Fibroblast of the aortic adventitia (primary cell): ENCODE results near the gene NRP1. TPM values are rescaled to one million over a fixed set of nuclear protein-coding genes. Genes with fewer than 3 reads are reported as not detected.
A peak's percentile ranks its signal among the peaks of the same experiment; 100 is the strongest.
"Not testable (repeated sequence)": the region's sequence is repeated elsewhere in the genome, so short reads cannot be mapped to it uniquely, and the experiment has no call there.

Experiments
- DNase-seq: peaks from one replicate; pipeline ENCODE4 v3.0.0-alpha.2; 2010; ENCODE audit warnings: low read depth
- H3K4me3 ChIP-seq: 2 replicates; pipeline ENCODE4 v1.5.1; 2011; ENCODE audit warnings: low read depth, mild to moderate bottlenecking, control low read depth, low read length, moderate library complexity
- total RNA-seq: library from RNA; depleted of rRNA; stranded (reverse); fragments of >200 nt; gene quantifications from 2 replicates; pipeline ENCODE4 v1.2.3, GENCODE V29; 2012; ENCODE audit warnings: low replicate concordance
- TF ChIP-seq, protein P1 (sequence below): IDR thresholded peaks from 2 replicates; pipeline ENCODE4 v1.5.1; 2011; ENCODE audit warnings: mild to moderate bottlenecking, low read length, control low read depth, inconsistent platforms; ENCODE audit not compliant: insufficient read depth

The NRP1 gene
- 174 and 455 TPM in 2 replicates for total RNA-seq

DNA sequence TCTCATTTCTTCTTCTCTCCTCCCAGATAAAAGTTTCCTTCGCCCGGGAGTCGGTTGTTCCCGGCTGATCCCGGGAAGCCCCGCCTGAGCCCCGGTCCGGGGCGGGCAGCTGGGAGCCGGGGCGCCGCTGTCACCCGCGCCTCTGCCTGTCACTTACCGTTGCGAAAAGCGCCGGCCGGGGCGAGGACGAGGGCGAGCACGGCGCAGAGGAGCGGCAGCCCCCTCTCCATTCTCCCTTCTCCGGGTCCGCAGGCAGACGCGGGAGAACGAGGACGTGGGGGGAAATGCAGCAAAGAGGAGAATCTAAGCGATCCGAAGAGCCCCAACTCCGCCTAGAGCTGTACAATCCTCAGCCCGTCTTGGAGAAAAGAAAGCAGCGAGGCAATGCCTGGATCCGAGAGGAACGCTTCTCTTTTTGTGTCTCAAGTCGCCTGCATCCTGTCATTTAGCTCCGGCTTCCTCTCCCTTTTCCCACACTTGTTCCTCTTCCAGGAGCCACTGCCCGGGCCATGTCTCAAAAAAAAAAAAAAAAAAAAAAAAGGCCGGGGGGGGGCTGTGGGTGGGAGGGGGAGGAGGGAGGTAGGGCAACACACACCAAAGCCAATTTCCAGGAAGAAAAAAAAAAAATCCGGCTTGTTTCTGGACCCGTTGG lies at the start of gene NRP1:
Gene NRP1 (minus strand): TSS at position 515 of the 652 bp plus-strand sequence. CDS start 285 bp downstream, at position 230.
- DNase-seq, result no peak
- peak within 1 kb of the TSS; percentile 96 for H3K4me3 ChIP-seq
- TF ChIP-seq, protein P1, sequence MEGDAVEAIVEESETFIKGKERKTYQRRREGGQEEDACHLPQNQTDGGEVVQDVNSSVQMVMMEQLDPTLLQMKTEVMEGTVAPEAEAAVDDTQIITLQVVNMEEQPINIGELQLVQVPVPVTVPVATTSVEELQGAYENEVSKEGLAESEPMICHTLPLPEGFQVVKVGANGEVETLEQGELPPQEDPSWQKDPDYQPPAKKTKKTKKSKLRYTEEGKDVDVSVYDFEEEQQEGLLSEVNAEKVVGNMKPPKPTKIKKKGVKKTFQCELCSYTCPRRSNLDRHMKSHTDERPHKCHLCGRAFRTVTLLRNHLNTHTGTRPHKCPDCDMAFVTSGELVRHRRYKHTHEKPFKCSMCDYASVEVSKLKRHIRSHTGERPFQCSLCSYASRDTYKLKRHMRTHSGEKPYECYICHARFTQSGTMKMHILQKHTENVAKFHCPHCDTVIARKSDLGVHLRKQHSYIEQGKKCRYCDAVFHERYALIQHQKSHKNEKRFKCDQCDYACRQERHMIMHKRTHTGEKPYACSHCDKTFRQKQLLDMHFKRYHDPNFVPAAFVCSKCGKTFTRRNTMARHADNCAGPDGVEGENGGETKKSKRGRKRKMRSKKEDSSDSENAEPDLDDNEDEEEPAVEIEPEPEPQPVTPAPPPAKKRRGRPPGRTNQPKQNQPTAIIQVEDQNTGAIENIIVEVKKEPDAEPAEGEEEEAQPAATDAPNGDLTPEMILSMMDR, result no peak

DNA sequence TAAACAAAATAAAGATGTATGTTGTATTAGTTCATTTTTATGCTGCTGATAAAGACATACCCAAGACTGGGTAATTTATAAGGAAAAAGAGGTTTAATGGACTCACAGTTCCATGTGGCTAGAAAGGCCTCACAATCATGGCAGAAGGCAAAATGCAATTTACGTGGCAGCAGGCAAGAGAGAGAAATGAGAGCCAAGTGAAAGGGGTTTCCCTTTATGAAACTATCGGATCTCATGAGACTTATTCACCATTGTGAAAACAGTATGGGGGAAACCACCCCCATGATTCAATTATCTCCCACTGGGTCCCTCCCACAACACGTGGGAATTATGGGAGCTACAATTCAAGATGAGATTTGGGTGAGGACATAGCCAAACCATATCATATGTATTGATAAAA lies 49.7 kb upstream of the NRP1 start:
- H3K4me3 ChIP-seq, DNase-seq: not testable (repeated sequence)

DNA sequence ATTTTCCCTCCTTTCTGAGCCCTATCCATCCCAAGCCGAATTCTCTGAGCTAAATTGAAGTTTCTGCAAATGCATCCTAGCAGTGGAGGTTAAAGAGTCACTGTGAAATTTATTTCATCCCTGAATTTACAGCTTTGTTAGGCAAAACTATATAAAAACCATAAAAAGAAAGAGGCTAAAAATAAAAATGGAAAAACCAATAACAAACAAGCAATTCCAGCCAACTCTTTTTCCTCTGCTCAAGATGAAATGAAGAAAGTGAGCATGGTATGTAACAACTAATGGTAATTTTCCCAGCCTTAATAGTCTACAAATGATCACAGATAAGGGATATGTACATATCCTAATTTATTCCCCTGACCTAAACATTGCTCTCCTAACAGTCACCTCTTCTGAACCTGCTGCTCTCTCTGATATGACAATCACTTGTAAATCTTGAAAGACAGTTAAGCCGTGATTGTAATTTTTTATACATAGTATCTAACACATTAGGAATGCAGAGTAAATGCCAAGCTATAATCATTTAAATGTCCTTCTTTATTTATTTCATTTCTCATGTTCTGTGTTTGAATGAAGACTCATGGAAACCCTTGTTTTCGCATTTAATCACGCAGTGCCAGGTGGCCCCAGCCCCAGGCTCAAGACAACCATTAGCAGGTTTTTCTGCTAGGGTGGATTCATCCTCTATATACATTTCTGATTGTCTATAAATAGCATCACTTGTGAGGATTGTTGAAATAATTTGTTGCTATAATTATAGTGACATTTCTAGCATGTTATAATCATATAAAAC lies 48.6 kb upstream of the NRP1 start:
- no peak overlapping the region for H3K4me3 ChIP-seq
- DNase-seq, result no peak
- TF ChIP-seq, protein P1, result no peak

DNA sequence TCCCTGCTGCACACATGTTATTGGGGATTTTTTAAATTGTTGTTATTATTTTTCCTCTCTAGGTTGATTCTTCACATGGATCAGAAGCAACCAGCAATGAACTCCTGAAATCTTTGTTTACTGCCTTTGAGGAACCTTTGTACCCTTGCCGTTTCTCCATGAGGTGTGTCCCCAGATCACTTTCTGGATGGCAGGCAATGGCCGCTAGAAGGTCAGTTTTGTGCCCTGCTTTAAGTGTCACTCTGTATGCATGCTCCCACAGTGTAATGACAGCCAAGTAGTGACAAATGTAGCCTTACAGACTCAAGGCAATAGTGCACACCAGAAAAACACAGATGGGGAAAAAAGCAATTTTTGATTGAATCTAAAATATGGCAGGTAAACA lies 47.7 kb upstream of the NRP1 start:
- no peak for DNase-seq
- TF ChIP-seq, protein P1, result no peak
- H3K4me3 ChIP-seq, result no peak overlapping the region

DNA sequence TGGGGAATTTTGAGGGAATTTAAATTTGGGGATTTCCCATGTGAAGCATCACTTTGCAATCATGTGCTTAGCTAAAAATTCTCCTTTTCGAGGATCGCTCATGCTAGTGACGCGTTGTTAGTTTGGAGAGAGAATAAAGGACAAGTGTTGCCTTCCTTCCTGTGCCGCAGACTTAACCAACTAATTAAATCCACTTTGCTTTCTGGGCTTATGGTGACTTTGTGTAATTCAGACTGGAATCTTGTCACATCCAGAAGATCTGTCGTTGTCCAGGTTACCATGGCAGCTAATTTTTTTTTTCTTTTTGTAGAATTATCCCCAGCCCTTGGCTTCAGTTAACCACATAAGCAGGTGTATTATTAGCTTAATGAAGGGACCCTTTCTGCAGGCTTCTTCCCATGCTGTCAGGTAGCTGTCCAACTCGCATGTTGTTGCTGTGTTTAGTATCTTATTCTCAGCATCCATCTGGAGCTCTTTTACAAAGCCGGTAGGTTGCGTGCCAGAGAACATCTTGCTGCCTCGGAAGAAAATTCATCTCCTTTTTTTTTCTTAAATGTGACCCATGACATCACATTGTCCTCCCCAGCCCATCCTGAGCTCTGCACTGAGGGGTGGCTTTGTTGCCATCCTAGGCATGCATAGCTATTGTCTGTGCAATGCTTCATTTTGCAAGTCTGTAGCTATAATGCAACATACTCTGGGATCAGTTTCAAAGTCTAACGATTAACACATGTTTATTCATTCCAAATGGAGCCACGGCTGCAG lies 47.2 kb upstream of the NRP1 start:
- no peak overlapping the region for H3K4me3 ChIP-seq
- TF ChIP-seq, protein P1, result no peak

DNA sequence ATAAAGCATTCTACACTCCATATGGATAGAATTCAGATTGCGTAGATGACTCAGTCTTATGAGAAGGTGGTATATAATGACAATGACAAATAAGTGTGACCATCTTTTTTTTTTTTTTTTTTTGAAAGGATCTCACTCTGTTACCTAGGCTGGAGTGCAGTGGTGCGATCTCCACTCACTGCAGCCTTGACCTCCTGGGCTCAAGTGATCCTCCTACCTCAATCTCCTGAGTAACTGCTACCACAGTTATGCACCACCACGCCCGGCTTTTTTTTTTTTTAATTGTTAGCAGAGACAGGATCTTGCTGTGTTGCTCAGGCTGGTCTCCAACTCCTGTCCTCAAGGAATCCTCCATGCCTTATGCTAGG lies 43.2 kb upstream of the NRP1 start:
- TF ChIP-seq, protein P1, result no peak
- H3K4me3 ChIP-seq, result no peak overlapping the region
- DNase-seq, result peak; percentile 61

More for the DNA sequence above, 47.2 kb upstream of the NRP1 start:
- DNase-seq, result peak; percentile 96

DNA sequence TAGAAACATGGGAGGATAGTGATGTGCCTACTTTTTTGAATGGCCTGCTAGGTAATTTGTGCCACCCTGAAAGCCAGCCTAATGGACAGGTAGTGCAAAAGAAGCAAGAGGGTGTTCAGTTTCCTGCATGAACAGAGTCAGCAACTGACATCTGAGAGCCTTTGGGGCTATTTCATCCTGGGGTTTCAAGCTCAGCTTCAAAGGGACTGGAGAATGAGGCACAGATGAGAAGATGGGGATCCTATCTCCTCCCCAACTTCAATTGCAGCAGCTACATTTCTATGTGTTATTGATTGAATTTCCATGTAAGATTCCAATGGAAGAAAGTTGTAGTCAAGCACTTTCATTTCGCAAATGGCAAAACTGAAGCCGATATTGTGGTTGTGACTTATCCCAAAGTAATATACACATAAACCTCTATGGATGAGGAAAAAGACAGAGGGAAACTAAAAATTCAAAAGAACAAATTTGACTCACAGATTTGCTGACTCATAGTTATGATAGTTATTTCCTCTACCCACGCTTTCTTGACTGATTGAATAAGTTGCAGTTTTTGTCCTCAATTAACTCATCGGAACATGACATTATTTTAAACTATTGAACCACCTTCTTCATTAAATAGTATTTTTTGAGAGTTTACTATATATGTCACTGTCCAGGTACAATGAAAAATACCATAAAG lies 42.6 kb upstream of the NRP1 start:
- peak overlapping the region; percentile 10 for H3K4me3 ChIP-seq
- DNase-seq, result peak; percentile 75
- TF ChIP-seq, protein P1, result no peak
